SH-SY5Y (cell line): Measurements from ENCODE around the gene CCN6.

Experiments used
- GATA2 ChIP-seq: IDR thresholded peaks from 2 replicates; pipeline ENCODE4 v1.6.1; 2011; ENCODE audit warnings: mild to moderate bottlenecking, low read depth, low read length
- GATA3 ChIP-seq: IDR thresholded peaks from 2 replicates; pipeline ENCODE4 v1.6.1; 2011; ENCODE audit warnings: low read depth, mild to moderate bottlenecking, low read length, moderate library complexity

DNA sequence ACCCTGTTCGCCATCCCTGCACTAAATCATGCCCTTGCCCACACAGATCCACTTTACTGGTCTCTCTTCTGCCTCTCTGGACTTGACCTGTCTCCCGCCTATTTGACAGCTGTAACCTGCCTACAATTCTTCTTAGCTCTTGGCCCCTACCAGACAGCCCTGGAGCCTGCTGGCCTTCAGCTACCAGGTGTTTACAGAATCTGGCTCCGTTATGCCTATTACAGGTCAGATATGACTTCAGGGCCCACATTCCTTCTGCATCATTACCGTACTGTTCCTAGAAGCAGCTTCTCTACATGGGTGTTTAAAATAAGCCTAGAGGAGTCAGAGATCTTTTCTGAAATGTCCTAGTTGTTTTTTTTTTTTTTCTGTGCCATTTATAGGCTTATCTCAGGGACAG is 45.4 kb upstream of the CCN6 start:
- TF ChIP-seq GATA2 (no peak), GATA3 (no peak)
